HuH-7.5 (cell line): ENCODE data around the gene BLOC1S1.
A peak's percentile ranks its signal among the peaks of the same experiment; 100 is the strongest.

Experiments
- DNase-seq: peaks from one replicate; pipeline ENCODE4 v3.0.0; 2011; ENCODE audit warnings: low spot score

The BLOC1S1 gene

DNA sequence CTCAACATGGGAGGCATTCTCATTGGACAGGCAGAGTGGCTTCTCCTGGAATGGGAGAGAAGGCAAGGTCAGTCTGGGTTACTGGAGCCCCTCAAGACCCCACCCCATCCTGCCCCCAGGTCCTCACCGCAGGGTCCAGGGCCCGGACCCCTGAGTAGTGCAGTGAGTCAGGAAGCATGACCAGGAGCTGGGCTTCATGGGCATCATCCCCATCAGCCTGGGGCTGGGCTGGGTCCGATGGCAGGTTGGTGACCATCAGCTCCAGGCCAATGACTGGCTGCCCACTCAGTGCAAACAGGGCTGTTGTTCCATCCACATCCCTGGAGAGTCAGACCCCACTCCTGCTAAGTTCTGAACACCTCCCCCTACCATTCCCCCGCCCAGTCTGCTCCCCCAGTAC is 21.2 kb upstream of the BLOC1S1 start:
- no peak for DNase-seq

DNA sequence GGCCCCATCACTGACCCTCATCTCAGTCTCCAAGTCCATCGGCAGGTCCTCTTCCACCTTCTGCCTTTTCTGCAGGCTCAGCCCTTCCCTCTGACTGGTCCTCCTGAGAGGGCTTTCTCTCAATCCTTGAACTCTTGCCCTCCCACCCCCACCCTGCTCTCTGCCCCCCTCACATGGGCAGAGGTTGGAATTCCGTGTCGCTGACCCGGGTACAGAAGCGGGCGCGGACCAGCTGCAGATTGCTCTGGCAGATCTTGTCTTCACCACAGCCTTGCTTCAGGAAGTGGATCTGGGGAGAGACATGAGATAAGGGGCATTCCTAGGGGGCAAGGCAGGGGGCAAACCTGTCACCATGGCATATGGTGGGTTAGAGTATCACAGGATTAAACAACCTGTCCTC is 20.5 kb upstream of the BLOC1S1 start:
- no peak for DNase-seq

DNA sequence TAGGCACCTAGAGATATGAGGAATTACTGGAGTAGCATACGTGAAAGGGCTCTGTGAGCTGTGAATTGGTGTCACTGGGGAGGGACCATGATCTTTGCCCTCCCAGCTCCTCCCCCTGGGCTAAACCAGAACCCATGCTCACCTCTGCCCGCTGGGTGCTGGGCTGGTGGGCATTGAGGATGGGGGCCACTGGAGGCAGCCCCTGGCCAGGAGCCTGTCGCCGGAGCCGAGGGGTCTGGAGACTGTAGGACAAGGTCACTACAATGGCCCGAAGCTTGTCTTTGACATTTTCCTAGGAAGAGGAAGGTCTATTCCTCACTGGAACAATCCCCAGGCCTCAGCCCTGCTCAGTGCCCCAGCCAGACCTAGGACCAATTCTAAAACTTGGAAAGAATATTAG is 19.7 kb upstream of the BLOC1S1 start:
- no peak for DNase-seq

DNA sequence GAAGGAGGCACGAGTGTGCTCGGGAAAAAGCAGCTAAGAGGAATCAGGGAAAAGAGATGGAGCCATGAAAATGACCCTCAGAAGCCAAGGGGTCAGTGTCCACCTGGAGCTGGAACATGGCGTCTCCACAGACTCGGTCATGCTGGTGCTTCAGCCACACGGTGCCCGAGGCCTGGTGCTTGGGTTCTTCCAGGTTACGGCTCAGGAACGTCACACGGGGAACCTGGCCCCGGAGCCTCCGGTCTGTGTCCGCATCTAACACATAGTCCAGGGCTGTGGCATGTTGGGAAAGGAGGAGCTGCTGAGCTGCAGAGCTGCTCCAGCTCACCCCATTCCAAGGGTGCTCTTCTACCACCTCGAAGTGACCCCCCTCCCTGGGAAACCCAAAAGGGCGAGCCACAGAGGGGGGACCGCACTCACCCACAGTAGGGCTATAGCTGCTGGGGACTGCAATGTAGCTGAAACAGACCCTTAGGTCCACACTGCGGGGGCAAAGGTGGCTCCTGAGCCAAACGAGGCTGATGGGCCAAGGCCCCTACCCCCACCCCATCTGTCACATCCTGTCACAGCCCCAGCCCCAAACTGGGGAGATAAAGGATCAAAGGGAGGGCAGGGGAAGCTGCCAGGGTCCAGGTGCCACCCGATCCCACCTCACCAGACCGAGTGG is 18.9 kb upstream of the BLOC1S1 start:
- peak; percentile 4 for DNase-seq

DNA sequence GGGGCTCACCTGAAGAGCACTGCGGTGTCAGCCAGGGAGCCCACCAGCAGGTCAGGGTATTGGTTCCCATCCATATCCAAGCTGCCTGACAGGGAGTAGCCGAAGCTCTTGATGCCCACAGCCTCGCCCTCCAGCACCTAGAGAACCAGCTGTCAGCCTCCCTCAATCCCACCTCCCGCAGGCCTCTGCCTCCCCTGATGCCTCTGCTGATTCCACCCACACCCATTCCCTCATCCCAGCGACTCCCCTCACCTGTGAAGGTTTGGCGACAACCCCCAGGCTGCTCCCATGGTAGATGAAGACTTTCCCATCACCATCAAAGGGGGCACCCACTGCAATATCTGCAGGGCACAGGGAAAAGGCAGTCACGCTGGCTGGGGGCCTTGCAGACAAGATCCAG is 18.2 kb upstream of the BLOC1S1 start:
- DNase-seq: peak; percentile 6

DNA sequence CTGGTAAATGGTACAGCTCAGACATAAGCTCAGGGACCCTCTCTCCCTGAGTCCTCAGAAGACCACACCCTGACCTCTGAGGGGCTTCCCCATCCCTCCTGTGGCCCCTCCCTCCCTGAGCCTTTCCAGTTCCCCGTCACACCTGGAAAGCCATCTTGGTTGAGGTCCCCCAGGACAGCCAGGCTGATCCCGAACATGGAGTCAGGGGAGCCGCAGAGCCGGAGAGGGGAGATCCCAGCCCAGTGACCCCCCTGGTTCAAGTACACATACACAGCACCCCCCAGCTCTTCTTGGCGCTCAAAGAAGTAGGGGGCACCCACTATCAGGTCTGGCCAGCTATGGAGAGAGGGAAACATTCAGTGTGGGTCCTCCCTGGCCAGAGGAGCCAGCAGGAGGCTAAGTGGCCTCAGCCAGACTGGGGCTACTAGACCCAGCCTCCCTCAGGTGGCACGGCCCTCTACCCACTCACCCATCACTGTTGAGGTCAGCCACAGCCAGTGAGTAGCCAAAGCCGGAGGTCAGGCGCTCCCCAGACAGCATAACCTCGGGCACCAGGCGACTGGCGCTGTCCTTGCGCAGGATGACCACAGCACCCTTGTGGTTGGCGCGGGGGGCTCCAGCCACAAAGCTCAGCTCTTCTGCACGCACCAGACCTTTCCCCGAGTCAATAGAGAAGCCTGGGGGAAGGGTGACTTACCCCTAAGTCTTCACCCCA is 17.4 kb upstream of the BLOC1S1 start:
- peak; percentile 4 for DNase-seq

DNA sequence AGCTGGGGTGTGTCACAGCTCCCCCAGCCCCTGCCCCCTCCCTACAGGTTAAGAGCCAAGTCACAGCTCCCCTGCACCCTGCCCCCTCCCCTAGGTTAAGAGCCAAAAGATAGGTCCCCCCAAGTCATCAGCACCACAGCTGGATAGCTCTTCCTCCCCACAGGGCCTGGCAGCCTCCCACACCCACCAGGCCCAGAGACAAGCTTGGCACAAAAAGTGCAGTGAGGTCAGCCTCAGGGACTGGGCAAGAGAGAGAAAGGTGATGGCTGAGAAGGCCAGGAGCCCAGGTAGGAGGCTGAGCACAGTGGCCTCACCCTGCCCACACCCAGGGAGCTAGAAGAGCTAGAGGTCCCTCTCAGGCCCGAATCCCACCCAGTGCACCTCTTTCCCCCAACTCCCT is 16.9 kb upstream of the BLOC1S1 start:
- no peak for DNase-seq

DNA sequence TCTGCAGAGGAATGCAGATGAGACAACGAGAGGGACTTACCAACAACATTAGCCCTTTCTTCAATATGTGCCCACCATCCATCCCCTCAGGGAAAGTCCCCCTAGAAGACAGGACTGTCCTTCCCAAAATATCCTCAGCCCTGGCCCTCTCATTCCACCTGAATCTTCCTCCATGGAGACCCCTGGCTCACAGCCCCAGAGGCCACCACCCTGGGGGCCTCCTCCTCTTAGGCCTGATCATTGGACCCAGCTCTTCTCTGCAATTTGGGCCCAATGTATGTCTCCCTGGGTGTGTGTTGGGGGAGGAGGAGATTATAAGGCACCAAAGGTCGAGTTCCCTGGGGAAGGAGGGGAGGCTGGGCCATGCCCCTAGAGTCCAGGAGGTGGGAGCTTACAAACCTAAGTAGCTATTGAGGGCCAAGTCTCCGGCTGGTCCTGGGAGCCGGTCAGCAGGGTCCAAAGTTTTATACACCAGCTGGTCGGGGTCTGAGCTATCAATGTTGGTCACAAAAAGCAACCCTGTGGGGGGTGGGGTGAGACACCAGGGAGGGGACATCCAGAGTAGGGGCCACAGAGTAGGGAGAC is 16.3 kb upstream of the BLOC1S1 start:
- peak; percentile 7 for DNase-seq

DNA sequence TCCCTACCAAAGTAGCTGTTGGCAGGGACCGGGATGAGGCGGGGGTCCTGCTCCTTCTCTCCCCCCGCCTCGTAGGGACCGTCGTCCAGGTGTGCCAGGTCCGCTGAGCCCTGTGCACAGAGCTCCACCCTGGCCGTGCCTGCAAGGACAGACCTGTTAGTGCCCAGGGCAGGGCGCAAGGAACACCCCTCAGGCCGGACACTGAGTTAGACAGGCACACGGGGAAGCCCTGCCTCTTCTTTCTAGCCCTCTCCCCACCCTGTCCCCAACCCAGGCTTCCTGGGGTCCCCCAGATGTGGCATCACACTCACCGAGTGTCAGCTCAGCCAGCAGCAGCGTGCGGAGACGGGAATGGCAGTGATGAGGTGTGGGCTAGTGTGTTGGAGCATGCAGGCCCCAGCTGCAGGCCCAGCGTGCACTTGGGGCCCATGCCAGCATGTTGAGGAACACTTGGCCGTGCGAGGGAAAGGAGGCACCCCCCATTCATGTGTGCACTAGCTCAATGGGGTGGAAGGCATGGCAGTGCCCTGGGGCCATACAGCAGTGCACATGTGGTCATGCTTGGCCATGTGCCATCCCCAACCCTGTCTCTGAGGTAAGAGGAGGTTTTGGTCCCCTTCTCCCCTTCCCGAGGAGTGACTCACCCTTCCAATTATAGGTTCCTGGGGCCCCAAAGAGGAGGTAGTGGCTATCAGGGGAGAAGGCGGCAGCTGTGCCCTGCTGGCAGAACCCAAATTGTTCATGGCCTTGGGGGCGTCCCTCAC is 15.4 kb upstream of the BLOC1S1 start:
- no peak for DNase-seq

DNA sequence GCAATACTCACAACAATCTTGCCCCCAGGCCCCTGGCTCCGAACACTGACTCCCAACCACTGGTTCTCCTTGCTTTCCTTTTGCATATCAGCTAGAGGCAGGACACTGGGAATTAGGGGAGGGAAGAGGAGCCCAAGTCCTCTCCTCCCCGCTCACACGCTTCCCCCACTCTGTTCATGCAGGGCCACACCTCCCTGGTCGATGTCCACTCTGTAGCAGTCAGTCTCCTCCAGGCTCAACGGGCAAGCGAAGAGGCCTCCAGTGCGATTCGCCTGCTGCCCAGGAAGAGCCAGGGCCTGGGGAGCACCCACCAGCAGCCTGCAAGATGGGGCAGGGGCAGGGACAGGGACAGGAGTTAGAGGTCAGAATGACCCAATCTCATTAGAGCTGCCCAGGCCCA is 13.0 kb upstream of the BLOC1S1 start:
- no peak for DNase-seq

DNA sequence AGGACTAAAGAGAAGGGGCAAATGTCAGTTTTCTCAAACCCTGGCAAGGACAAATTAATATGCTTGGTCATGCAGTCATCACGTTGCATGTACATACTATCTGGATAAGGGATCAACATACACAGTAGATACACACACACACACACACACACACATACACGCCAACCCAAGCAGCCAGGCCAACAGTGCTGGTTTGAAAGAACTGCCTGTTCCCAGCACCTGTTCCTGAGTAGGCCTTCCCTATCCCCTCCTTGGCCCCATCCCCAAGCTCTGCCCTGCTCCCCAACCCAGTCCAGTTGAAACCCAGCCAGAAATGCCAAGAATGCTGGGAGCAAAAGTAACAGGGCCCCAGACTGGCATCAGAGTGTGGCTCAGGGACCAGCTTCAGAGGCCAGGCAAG is 12.6 kb upstream of the BLOC1S1 start:
- DNase-seq: no peak

DNA sequence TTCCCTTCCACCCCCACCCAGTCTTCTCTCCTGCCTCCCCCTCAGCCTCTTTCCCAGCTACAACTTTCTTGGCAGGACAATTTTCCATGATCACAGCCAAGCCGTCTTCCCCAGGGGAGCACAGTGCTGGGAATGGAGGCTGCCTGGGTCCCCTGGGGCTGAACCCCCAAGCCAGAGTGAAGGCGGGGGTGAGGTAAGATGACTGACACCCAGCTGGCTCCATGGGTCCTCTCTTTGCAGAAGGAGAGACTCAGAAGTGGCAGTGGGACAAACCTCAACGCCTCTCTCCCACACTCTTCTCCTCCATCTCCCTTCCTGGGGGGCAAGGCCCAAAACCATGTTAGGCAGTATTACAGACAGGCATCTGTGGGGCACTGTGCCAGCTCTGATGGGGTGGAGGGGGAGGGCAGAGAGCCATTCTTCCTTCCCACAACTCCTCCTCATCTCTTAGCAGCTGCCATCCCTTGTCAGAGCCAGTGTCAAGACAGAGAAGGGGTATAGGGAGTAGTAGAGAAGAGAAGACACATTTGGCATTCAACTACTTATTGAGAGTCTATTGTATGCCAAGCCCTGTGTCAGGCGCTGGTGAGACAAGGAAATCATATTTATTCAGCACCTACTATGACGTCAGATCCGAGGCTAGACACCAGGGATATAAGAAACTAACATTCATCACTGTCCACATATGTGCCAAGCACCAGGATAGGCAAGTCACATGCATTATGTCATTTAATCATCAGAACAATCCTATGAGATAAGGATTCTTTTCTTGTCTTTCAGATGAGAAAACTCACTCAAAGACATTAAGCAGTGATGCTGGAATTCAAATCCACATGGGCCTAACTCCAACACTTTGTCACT is 11.7 kb upstream of the BLOC1S1 start:
- no peak for DNase-seq

DNA sequence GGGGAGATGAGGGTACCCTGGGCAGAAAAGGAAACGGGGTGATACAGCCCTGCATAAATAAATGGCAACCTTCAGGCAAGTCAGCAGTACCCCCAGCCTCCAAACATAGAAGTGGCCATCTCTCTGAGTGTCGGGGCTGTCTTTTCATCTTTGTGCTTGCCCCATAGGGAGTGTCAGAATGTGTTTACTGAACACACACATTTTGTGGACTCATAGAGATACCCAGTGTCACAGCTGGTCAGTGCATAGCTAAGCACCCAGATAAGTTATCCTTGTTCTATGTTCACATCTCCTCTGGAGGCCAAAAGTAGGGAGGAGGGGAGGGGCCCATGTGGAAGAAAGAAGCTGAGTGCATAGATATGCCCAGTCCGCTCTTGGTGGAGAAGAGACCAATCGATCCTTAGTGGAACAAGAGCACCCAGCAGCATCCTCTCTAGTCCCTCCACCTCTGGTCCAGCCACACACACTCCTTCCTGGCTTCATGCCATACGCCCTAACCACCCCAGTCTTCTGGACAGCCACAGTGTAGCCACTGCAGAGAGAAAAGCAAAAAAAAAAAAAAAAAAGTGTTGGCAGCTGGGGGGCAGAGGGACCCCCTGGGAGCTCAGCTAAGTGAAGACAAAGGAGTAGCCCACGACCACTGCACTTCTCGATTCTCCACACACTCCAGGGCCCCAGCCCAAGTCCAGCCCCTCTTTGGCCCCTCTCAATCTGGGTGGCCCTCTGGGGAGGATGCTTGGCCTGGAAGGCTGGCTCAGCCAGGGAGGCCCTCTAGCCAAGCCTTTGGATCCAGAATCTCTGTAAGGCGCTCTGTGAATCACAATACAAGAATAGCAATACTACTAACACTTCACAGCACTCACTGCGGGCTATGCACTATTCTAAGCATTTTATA is 10.8 kb upstream of the BLOC1S1 start:
- no peak for DNase-seq

DNA sequence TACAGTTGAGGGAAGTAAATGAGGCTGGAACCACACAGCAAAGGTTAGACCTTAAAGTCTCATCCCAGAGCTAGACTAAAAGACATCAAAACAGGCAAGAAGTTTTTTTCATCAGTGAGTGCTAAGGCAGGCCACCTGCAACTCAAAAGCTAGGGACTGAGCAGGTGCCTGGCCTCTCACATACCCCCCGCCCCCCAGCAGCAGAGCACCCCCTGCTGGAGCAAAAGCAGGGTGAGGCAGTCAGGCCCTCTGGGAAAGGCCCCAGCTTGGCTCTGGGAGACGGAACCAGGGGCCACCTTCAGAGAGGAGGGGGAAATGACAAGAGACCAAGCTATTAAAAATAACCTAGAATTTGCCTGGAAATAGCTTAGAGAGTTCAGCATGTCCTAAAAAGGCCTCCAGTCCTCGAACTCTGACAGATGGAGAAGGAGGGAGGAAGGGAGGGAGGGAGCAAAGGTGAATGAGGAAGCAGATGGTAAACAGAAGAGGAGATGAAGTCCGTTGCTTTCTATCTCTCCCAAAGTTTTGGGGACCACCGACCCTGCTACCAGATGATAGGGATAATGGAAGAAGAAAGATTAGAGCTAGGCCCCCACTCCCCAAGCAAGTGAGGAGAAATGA is 10.0 kb upstream of the BLOC1S1 start:
- peak; percentile 52 for DNase-seq

DNA sequence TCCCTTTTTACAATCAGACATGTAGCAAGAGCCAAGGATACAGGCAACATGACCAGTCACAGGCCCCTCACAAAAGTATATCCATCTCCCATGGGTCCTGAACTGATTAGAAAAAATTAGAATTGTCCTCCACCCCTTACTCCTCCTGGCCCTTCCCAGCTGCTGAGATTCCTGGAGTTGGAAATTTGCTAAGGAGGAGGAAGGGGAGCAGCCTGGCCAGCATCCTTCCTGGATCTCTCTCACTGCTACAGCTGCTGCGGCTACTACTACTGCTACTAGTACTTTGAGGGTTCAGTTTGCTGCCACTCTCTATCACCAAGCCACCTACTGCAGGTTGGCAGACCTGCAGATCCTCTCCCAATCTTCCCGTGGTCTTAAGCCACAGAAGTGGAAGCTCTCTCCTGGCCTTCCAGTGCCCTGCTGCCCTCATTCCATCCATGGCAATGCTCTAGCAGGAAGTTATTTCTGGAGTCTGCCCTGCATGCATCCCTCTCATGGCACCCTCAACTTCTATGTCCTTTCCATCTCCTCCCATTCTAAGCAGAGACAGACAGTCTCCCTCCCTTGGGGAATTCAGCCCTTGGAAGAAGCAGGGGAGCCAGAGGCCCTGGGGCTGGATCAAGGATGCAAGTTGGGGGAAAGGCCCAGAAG is 9.2 kb upstream of the BLOC1S1 start:
- no peak for DNase-seq

DNA sequence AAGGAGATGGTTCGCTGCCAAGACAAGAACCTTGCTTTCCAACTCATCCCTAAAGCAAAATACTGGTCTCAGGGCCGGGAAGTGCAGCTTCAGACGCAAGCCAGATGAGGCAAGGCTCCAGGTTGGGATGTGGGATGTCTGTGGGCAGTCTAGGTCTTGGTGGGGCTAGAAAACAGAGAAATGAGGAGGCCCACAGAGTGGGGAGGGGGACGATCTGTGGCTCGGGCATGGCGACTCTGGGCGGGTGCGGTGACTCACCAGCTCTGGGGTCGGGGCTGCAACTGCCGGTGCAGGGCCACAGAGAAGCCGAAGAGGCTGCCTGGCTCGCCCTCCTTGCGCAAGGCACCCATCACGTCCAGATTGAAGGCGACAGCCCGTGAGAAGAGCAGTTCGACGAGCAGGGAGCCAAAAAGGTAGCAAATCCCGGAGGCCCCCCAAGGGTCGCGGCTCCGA is 8.6 kb upstream of the BLOC1S1 start:
- DNase-seq: no peak

DNA sequence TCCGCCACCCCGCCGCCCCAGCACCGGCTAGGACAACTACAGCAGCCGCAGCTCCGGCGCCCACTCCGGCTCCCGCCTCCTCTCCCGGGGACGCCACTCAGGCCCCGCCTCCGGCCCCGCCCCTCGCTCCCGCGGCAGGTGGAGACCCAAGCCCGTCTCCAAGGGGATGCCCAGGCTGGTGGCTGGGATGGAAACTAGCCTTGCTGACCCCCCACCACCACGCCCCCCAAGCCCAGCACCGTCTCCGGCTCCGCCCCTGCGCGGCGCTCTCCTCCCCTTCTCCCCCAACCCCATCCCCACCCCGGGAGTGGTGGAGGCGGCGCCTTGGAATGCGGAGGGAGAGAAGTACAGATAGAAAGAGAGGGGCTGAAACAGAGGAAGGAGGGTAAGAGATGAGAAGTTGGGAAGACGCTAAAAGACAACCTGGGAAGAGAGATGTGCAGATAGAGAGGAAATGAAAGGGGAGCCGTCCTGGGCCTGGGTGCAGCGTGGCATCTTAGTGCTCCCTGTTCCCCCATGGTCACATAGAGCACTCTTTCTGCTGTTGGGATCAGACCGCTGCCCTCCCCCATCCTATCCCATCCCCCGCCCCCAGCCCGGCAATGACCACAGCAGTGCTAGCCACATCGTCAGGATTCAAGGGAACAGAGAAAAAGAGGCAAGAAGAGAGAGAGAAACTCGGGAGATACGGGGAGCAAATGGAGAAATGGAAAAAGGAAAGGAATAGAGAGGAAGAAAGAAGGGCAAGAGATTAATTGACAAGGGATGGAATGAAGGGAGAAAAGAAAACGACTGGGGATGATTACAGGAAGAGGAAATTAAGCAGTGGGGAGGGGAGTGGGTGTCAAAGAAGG is 7.8 kb upstream of the BLOC1S1 start, which contains the start of gene ITGA7:
ITGA7 (minus strand) TSS at position 64 of the 854 bp plus-strand sequence. CDS start 222 bp downstream, outside the sequence.
- DNase-seq: peak; percentile 84

DNA sequence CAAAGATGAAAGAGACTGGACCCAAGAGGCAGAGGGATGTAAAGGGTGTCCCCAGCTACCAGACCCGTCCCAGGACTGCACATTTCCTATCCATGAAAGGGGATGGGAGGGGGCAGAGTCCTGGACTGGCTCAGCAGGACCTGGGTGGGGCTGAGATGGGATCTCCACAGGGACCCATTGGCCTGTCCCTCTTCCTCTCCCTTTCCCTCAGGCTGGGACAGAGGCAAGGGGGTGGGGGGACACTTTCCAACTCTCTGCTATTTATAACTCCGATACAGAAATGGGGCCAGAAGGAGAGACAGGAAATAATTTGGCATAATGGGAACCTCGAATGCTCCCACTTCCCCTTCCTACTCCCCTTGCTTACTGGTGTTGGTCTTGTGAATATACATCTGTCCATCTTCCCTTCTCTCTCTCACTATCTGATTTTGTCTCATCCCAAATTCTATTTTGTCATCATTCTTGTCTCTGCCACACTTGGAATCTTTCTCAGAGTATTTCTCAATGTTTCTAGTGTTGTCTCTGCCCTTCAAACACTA is 7.1 kb upstream of the BLOC1S1 start:
- no peak for DNase-seq
